T-helper 9 cell (primary cell): ENCODE data around the gene TAGLN2.
A peak's percentile ranks its signal among the peaks of the same experiment; 100 is the strongest.

Experiments
- DNase-seq: peaks from one replicate; pipeline ENCODE4 v3.0.0-alpha.2; 2020

The TAGLN2 gene

DNA sequence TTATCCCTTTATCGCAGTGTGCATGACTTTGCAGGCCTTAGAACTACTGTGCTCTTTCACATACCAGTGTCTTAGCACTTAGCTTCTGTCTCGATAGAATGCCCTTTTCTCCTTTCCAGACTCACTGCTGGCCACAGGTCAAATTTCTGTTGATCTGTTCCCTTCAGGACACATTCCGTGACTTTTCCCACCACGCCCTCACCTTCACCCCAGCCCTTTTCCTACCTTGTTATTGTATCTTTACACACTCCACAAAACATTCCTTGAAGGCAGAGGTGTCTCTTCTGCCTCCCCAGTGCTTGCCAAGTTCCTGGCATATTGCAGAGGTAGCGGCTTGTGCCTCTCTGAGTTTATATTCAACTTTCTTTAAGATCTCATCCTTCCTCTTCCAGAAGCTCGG is 23.8 kb upstream of the TAGLN2 start:
- DNase-seq = no peak

DNA sequence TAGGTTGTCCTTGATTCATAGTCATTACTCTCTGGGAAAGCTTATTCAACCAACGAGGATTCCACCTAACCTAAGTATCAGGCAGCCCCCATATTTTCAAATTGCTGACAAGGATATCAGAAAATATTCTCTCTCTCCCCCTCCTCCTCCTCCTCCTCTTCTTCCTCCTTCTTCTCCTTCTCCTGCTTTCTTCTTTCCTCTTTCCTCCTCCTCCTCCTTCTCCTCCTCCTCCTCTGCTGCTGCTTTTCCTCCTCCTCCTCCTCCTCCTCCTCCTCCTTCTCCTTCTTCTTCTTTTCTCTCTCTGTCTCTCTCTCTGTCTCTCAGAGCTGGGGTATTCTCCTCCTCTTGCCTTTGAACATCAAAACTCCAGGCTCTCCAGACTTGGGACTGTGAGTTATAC is 22.6 kb upstream of the TAGLN2 start:
- no peak for DNase-seq

DNA sequence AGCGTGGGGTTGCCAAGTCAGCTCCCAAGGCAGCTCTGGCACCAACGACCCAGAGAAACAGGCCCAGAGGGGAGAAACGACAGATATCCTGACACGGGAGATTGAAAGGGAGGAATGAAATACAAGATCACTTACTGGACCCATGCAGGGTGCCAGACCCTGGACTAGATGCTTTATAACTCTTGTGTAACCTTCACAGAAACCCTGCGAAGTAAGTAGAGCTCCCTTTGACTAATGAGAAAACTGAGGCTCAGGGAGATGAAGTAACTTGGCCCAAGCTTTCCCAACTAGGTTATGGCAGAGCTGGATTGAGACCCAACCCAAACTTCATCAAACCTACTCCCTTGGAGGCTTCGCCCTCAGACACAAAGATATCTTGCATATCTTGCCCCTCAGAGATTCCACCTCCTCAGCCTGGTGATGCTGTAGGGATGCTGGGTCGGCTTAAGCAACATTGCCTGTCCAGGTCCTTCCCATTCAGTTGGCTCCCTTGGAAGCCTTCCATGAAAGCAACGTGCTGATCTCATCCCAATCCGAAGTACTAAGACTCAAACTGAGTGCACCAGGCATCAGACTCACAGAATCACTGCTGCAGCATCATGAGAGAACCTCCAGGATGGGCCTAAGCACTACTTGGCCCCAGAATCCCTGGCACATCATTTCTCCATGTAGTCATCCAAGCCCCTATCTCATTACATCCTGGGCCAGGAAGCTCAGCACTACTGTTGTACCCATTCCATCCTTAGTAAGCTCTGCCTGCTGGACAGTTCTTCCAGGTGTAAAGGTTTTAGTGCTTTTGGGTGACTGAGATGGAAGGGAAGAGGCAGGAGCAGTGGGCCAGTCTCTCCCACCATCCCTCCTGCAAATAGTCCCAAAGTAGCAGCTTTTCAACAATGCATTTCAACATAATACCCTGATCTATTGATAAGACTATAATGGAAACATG is 21.2 kb upstream of the TAGLN2 start:
- no peak for DNase-seq

DNA sequence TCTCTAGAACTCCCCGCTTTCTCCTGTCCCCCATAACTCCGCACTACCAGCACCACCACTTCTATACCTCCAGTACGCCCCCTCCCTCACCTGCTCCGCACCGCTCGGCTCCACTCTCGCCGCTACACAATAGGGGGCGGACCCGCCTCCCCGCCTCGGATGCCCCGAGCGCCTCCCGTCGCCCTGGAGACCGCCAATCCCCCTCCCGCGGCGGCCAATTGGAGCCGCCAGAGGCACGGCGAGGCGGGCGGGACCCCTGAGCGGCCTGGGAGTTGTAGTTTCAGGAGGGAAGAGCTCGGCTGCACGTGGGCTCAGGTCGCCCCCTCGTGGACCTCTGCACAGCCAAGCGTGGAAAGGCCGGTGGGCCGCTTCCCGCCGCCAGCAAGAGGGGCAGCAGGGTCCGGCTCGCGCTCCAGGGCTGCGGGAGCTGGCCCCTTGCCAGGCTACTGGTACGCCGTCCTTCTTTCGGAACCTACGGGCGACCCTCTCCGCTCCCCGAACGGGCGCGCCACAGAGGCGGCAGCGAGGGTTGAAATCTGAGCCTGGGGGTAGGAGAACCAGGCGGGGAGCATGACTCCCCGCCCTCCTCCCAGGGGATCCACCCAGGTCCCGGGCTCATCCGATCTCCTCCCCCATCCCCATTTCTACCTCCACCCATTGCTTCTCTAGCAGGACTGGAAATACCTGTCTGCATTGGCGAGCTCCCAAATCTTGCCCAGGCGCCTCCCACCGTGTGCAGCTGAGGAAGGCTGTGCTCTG is 20.4 kb upstream of the TAGLN2 start, which contains the start of gene IGSF9:
Gene IGSF9 (minus strand): TSS at position 131 of the 759 bp plus-strand sequence. CDS start 2,159 bp downstream, outside the sequence.
- DNase-seq = peak; percentile 62

GRCh38 chr1:159944623-159945455 is 19.5 kb upstream of the TAGLN2 start:
- DNase-seq = no peak

DNA sequence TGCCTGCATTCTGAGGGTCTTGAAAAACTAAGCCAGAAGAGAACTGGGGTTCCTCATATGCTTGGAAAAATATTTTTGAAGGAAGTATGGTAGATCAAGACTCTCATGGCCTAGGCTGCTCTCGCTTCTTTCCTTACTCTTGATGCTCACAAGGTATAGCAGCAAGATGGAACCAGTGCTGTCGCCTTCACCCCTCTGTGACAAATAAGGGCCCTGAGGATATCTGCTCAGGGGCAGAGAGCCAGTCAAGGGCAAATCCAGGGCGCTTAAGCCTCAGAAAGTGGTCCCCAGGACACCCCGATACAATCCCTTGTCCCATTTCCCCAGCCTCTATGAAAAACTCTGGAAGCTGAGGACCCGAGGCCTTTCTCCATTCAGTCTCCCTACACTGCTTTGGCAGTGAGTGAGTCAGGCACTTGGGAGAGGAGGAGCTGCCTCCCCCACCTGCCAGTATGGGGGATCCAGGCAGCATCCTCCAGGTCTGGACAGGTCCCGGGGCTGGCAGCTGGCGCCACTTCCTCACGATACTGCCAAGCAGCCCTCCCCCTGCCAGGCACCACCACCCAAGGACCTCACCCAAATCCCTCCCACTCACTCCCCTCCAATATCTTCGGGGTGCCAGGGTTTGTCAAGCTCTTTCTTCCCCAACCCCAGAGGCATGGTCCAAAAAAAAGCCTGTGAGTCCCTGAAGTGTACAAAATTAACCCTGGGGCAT is 18.8 kb upstream of the TAGLN2 start:
- no peak for DNase-seq

GRCh38 chr1:159943278-159943640 is 18.0 kb upstream of the TAGLN2 start:
- no peak for DNase-seq

GRCh38 chr1:159942632-159943277 is 17.4 kb upstream of the TAGLN2 start:
- no peak for DNase-seq

DNA sequence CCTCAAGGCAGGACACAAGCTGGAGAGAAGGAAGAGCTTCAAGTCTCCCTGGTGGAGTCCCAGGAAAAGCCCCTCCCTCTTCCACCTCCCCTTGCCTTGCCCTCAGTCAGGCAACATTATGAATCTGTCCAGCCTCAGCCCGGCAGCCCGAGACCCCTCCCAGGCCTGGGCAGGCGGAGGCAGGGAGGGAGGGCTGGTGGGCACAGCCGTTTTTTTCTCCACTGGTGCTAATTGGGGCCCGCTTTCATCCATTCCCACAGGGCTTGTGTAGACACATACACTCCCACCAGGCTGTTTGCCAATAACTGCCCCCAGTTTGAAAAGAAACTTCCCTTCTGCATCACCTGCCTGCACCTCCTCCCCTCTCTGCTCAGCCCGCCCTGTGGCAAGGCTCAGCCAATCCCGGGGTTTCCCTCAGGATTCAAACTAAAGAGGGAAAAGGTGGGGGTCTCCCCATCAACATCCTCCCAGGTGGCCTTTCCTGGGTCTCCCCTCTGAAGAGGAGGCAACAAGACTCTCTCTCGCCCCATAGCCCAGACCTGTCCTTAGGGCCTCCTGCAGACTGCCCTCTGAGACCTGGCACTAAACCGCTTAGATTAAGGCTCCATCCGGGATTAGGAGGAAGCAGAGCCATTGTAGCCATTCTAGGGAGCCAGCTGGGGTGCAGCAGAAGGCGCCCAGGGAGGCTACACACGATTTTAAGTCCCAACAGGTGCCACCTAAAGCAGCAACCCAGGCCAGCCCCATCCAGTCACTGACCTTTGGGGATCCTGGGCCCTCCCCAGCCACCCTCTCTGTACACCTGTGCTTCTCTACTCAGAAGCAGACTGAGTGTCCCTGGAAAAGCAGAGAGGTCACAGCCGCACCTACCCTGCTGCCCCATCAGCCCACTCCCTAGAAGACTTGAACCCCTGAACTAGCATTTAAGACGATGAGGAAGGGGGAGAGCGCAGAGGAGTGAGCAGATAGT is 16.6 kb upstream of the TAGLN2 start:
- DNase-seq = no peak

DNA sequence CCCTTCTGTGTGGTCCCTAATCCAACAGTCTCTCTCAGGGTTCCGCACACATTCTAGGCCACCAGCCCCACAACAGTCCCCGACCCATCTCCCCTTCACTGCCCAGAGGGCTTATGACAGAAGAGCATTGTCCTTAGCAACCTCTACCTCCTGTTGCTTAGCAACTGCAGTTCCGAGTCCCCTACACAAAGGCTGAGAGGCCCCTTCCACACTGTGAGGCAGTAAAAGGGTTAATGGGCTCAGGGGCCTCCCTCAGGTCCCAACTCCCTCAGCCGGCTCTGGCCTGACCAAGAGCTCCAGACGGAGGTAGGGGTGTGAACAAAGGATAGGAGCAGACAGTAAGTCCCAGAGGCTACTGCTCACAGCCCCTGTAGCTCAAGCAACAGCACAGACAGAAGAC is 15.8 kb upstream of the TAGLN2 start:
- DNase-seq = no peak

- no peak for DNase-seq
Measured at GRCh38 chr1:159940006-159940620, 14.8 kb upstream of the TAGLN2 start.

DNA sequence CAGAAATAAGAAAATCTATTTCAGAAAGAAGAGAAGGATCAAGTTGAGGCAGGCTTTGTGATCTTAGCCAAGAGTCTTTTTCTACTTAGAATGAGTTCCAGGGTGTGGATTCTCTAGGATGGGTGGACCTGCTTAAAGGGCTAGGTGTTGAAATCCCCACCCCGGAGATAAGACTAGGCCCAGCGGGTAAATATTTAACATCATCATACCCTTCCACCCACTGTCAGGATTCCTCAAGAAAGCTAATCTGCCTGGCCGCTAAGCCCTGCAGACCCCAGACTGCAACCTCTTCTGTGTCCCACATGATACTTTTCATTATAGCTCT is 14.3 kb upstream of the TAGLN2 start:
- DNase-seq = no peak

DNA sequence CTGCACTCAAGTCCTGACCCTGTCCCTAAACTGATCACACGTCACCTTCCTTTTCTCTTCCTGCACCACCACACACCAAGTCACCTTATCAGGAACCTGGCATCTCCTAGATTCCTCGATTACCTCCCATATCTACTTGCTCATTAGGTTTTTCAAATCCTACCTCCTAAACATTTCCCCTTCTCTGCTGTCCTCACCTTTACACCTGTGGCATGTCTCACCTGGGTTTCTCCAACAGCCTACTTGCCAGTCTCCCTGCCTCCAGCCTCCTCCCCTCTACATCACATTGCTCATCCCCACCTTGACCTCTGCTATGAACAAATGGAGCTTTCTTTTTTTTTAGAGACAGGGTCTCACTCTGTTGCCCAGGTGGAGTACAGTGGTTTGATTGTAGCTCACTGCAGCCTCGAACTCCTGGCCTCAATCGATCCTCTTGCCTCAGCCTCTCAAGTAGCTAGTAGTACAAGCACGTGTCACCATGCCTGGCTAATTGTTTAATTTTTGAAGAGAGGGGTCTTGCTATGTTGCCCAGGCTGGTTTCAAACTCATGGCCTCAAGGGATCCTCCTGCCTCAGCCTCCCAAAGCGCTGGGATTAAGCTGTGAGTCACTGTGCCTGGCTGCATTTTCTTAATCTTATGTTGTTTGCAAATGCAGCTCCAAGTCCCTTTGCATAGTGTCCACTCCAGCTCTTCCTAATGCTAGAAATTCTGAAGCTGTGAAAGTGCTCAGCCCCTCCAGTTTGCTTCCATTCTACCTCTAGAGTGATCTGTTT is 13.8 kb upstream of the TAGLN2 start:
- DNase-seq = no peak

DNA sequence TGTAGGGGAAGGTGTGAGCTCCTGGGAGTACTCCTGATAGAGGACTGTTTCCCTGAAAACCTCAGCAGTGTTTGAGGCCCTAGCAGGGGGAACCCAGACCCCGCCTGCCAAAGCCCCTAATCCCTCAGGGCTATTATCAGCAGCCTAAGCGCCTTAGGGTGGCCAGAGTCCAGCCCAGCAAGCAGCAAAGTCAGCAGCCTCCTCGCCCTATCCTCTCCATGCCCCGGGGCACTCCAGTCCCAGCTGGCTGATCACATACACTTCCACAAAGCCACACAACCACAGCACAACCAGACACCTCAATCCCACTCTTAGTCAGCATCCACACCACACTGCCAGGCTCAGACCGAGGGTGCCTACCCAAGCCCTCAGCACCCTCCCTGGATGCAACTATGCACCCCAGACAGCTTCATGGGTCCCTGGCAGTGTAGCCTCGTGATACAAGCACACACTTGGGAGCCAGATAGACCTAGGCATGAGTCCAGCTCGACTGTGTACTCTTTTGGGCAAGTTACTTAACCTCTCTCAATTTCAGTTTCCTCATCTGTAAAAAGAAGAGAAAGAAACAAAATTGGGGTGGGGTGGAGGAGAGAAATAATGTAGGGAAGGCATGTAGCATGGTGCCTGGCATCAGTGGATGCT is 13.0 kb upstream of the TAGLN2 start:
- no peak for DNase-seq

DNA sequence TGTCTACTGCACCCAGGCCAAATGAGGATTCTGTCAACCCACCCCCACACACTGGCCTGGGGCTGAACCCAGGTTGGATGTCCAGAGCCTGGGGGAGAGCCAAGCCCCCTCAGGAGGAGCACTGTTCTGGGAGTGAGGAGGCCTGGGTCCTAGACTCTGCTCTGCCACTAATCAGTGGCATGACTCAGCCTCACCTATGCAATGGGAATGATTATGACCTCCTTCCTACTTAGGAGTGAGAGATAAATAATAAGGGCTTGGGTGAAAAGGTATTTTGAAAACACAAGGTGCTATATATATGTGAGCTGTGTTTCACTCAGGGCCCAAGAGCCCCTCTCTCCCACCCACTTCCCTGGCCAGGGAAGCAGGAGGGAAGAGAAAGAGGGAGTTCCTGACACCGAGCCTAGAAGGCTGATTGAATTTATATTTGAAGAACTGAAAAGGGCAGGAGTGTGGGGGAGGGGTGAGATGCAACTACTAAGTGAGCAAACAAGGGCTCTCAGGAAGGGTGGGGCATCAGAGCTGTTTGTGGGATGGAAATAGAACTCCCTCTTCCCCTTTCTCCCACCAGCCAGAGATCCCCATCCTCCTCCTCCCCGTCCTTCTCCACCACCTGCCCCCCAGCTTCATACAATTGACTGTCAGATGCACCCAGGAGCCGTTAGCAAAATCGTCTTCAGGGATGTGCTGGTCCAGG is 11.9 kb upstream of the TAGLN2 start:
- no peak for DNase-seq

- peak; percentile 89 for DNase-seq
Measured at GRCh38 chr1:159936273-159936904, 11.1 kb upstream of the TAGLN2 start.

DNA sequence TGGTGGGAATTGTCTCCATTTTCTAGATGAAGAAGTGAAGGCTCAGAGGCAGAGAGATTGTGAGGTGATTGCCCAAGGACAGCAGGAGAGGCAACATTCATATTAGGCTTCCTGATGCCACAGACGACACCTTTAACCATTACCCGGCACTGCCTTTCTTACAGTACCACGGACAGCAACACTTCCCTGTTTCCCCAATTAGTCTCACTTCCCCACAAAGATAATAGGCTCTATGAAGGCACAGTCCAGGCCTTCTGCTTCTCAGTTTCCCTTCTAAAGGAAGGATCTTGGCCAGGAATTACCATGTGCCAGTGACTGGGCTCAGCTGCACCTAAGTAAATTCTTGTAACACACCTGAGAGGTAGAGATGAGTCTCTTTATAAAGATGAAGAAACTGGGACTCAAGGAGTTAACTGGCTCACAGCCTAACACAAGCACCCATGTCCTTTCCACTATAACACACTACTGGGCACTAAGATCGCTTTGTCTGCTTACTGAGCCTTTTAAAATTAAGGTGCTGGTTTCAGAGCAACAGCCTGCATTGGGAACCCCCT is 10.5 kb upstream of the TAGLN2 start:
- DNase-seq = no peak
